H1 (cell line): ENCODE data around the gene ZNG1A. TPM values are rescaled to one million over a fixed set of nuclear protein-coding genes. Genes with fewer than 3 reads are reported as not detected.
"Not testable (repeated sequence)": the region's sequence is repeated elsewhere in the genome, so short reads cannot be mapped to it uniquely, and the experiment has no call there.

ENCODE experiments used
- CTCF ChIA-PET: fragments of 300-600 bp; sonication (Branson Sonifier 250); formaldehyde crosslinking; loops from one replicate; lab custom pipeline; 2021; ENCODE audit not compliant: partially characterized antibody; lab: Charles Lee
- POLR2A ChIA-PET: fragments of 300-600 bp; sonication (Branson Sonifier 250); formaldehyde crosslinking; loops from one replicate; lab custom pipeline; 2021; ENCODE audit warnings: inconsistent platforms; ENCODE audit not compliant: partially characterized antibody; lab: Charles Lee
- DNase-seq, 2 experiments: peaks; one replicate each; pipeline versions ENCODE4 v3.0.0 to v3.0.0-alpha.2; 2010 to 2022; ENCODE audit warnings: low spot score in 2 of 2, low read depth in 1 of 2, mixed read lengths in 1 of 2
- FAIRE-seq: peaks from 2 replicates; lab custom pipeline; 2011; peaks lifted over from hg19 to GRCh38; lab: Jason Lieb, UNC
- H2AFZ ChIP-seq: 2 replicates; pipeline ENCODE4 v1.8.1; 2012; ENCODE audit warnings: low read length, inconsistent platforms
- H2AK5ac ChIP-seq: 2 replicates; pipeline ENCODE4 v1.6.1; 2013; ENCODE audit warnings: low read depth, low read length
- H2BK120ac ChIP-seq: replicated peaks from 2 replicates; pipeline ENCODE3; 2013; ENCODE audit warnings: low read depth, low read length, inconsistent platforms
- H2BK12ac ChIP-seq: 2 replicates; pipeline ENCODE4 v1.6.1; 2013; ENCODE audit warnings: low read depth, low read length
- H2BK15ac ChIP-seq: 2 replicates; pipeline ENCODE4 v1.6.1; 2013; ENCODE audit warnings: low read length
- H2BK20ac ChIP-seq: 2 replicates; pipeline ENCODE4 v1.6.1; 2013; ENCODE audit warnings: low read length
- H2BK5ac ChIP-seq: 2 replicates; pipeline ENCODE4 v1.6.1; 2013; ENCODE audit warnings: low read depth, low read length
- H3K14ac ChIP-seq: 2 replicates; pipeline ENCODE4 v1.6.1; 2013; ENCODE audit warnings: inconsistent platforms; ENCODE audit not compliant: insufficient read length
- H3K18ac ChIP-seq: 2 replicates; pipeline ENCODE4 v1.6.1; 2013; ENCODE audit warnings: low read length; ENCODE audit errors: extremely low read depth
- H3K23ac ChIP-seq: 2 replicates; pipeline ENCODE4 v1.6.1; 2013; ENCODE audit warnings: inconsistent platforms; ENCODE audit not compliant: insufficient read length
- H3K23me2 ChIP-seq: 2 replicates; pipeline ENCODE4 v1.6.1; 2013; ENCODE audit warnings: low read depth, low read length
- H3K27ac ChIP-seq: 2 replicates; pipeline ENCODE4 v1.6.1; 2011; ENCODE audit warnings: low read depth, low read length, inconsistent platforms
- H3K27me3 ChIP-seq, 4 experiments: replicated peaks in 1 of 4; 1 replicate in 1 of 4; 2 replicates in 3 of 4; pipeline versions ENCODE4 v1.6.1 to v1.8.1; 2011 to 2013; ENCODE audit warnings: low read length in 3 of 4, mild to moderate bottlenecking in 3 of 4, inconsistent platforms in 2 of 4, mixed read lengths in 2 of 4, moderate library complexity in 1 of 4; ENCODE audit not compliant: control insufficient read depth in 3 of 4, insufficient read depth in 3 of 4; ENCODE audit errors: extremely low read depth in 1 of 4
- H3K36me3 ChIP-seq, 4 experiments: 2 replicates each; pipeline versions ENCODE4 v1.6.1 to v1.8.1; 2011 to 2013; ENCODE audit warnings: mild to moderate bottlenecking in 4 of 4, low read length in 3 of 4, moderate library complexity in 2 of 4, control low read depth in 1 of 4, inconsistent platforms in 1 of 4; ENCODE audit not compliant: insufficient read depth in 4 of 4, control insufficient read depth in 2 of 4
- H3K4ac ChIP-seq: replicated peaks from 2 replicates; pipeline ENCODE3; 2013; ENCODE audit warnings: low read length, low read depth, mixed read lengths, inconsistent platforms; ENCODE audit not compliant: insufficient read length
- H3K4me1 ChIP-seq, 4 experiments: replicated peaks in 1 of 4; 1 replicate in 1 of 4; 2 replicates in 3 of 4; pipeline versions ENCODE4 v1.6.1 to v1.8.1; 2011 to 2013; ENCODE audit warnings: low read length in 3 of 4, inconsistent platforms in 2 of 4, mixed read lengths in 1 of 4; ENCODE audit not compliant: insufficient read depth in 4 of 4, control insufficient read depth in 3 of 4
- H3K4me2 ChIP-seq, 2 experiments: 2 replicates each; pipeline versions ENCODE4 v1.6.1 to v1.8.1; 2011 to 2013; ENCODE audit warnings: low read depth in 2 of 2, low read length in 2 of 2, control low read depth in 1 of 2, inconsistent platforms in 1 of 2, mild to moderate bottlenecking in 1 of 2; ENCODE audit not compliant: insufficient read depth in 1 of 2
- H3K4me3 ChIP-seq, 4 experiments: fragments of 200-600, 300-600 bp in 1 of 4; sonication (generic), shearing (Covaris generic), sonication (Bioruptor Twin) in 1 of 4; 2 replicates each; pipeline versions ENCODE4 v1.5.1 to v1.8.1; 2011 to 2016; ENCODE audit warnings: low read length in 4 of 4, low read depth in 3 of 4, control low read depth in 2 of 4, inconsistent platforms in 2 of 4, mild to moderate bottlenecking in 2 of 4, mixed read lengths in 1 of 4, moderate library complexity in 1 of 4; ENCODE audit not compliant: insufficient read depth in 2 of 4; ENCODE audit errors: extremely low read depth in 1 of 4
- H3K56ac ChIP-seq: replicated peaks from 2 replicates; pipeline ENCODE3; 2013; ENCODE audit warnings: low read depth, mild to moderate bottlenecking, mixed read lengths, low read length, inconsistent platforms; ENCODE audit not compliant: insufficient read length
- H3K79me1 ChIP-seq: 2 replicates; pipeline ENCODE4 v1.6.1; 2013; ENCODE audit warnings: low read depth, low read length, control low read depth
- H3K79me2 ChIP-seq, 2 experiments: 2 replicates each; pipeline versions ENCODE4 v1.6.1 to v1.8.1; 2012 to 2013; ENCODE audit warnings: low read length in 2 of 2, mild to moderate bottlenecking in 2 of 2, inconsistent platforms in 1 of 2; ENCODE audit not compliant: insufficient read depth in 2 of 2, control insufficient read depth in 1 of 2
- H3K9ac ChIP-seq, 4 experiments: replicated peaks in 1 of 4; 1 replicate in 1 of 4; 2 replicates in 3 of 4; pipeline versions ENCODE4 v1.6.1 to v1.8.1; 2011 to 2013; ENCODE audit warnings: low read depth in 3 of 4, low read length in 3 of 4, control low read depth in 2 of 4, mild to moderate bottlenecking in 2 of 4, moderate library complexity in 2 of 4, inconsistent platforms in 1 of 4; ENCODE audit errors: extremely low read depth in 1 of 4
- H3K9me3 ChIP-seq, 2 experiments: 2 replicates each; pipeline versions ENCODE4 v1.6.1 to v1.8.1; 2012 to 2013; ENCODE audit warnings: mild to moderate bottlenecking in 2 of 2, moderate library complexity in 2 of 2, control low read depth in 1 of 2, inconsistent platforms in 1 of 2, low read depth in 1 of 2, low read length in 1 of 2, mixed read lengths in 1 of 2; ENCODE audit not compliant: insufficient read depth in 2 of 2
- H4K20me1 ChIP-seq, 2 experiments: replicated peaks in 1 of 2; 2 replicates each; pipeline versions ENCODE3 to v1.8.1; 2011 to 2013; ENCODE audit warnings: inconsistent platforms in 2 of 2, low read length in 2 of 2, mild to moderate bottlenecking in 1 of 2; ENCODE audit not compliant: insufficient read depth in 2 of 2, control insufficient read depth in 1 of 2
- H4K5ac ChIP-seq: 2 replicates; pipeline ENCODE4 v1.6.1; 2013; ENCODE audit warnings: low read length, low read depth, mixed read lengths, inconsistent platforms; ENCODE audit not compliant: insufficient read length
- H4K8ac ChIP-seq: 2 replicates; pipeline ENCODE4 v1.8.0; 2013; ENCODE audit warnings: mild to moderate bottlenecking, moderate library complexity, low read length, inconsistent platforms; ENCODE audit not compliant: insufficient read depth; ENCODE audit errors: extremely low read depth
- H4K91ac ChIP-seq: replicated peaks from 2 replicates; pipeline ENCODE3; 2013; ENCODE audit warnings: low read length, mixed read lengths, inconsistent platforms; ENCODE audit not compliant: insufficient read length
- WGBS, 2 experiments: shearing (Covaris generic) in 1 of 2; methylation state at CpG; one replicate each; pipeline versions ENCODE4 v1.1.6 to v1.1.7; 2013 to 2015; ENCODE audit warnings: low lambda C conversion rate in 2 of 2, mixed read lengths in 2 of 2, inconsistent platforms in 1 of 2, low coverage in 1 of 2, missing lambda C conversion rate in 1 of 2; ENCODE audit not compliant: insufficient replicate concordance in 2 of 2, insufficient coverage in 1 of 2, insufficient read length in 1 of 2; ENCODE audit errors: extremely low coverage in 1 of 2, missing lambda C conversion rate in 1 of 2; 5-methylcytosine and 5-hydroxymethylcytosine counted together
- polyA plus RNA-seq, 7 experiments: library from polyadenylated mRNA; depleted of rRNA in 3 of 7; stranded (reverse) in 5 of 7; unstranded in 2 of 7; fragments of >200 nt in 5 of 7; fragments of 200-250 nt in 2 of 7; gene quantifications; 1 replicate in 5 of 7; 2 replicates in 1 of 7; 4 replicates in 1 of 7; pipeline versions ENCODE4 v1.2.1 to v1.2.3, GENCODE V29; 2011 to 2013; ENCODE audit warnings: missing spikeins in 2 of 7, mixed read lengths in 2 of 7
- total RNA-seq: library from RNA; stranded (reverse); fragmentation: NEBNext Ultra II Directional; extraction: Animal tissue kit (Norgen Biotek cat#: 25700); gene quantifications from 2 replicates; pipeline ENCODE4 v1.2.1, GENCODE V29; 2021

The ZNG1A gene
- total and polyA plus RNA-seq, 2 of the 8 experiments (the other 6 are each of a cell fraction or from before 2014, with no cell fraction given), result 18.2 to 46.5 TPM

DNA sequence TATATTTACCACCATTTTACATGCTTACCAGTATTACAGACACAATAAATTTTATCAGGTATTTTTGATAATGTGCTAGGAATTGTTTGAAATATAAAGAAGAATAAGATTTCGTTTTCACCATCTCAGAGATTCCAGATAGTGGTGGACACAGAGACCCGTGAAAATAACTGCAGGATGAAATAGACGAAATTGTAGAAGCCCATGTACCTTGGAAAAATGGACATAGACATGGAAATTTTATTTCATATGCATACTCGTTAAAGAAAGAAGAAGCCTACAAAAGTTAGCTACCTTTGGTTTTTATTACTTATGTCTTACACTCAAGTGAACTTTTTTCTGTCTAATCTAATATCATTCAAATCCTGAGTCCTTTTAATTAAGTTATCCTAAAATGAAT is 68.2 kb downstream of the ZNG1A start:
- H2BK5ac ChIP-seq, H2BK120ac ChIP-seq, H3K36me3 ChIP-seq, H3K4me1 ChIP-seq, H3K4me2 ChIP-seq, H4K20me1 ChIP-seq, H3K27ac ChIP-seq, H2AK5ac ChIP-seq, H3K14ac ChIP-seq, H2BK20ac ChIP-seq, H3K9ac ChIP-seq, H3K23ac ChIP-seq, H3K56ac ChIP-seq, H3K4me3 ChIP-seq, H2BK12ac ChIP-seq, H2BK15ac ChIP-seq, CTCF ChIA-PET, H3K9me3 ChIP-seq, H4K8ac ChIP-seq, POLR2A ChIA-PET, H4K91ac ChIP-seq, H3K79me1 ChIP-seq, H3K23me2 ChIP-seq, H3K79me2 ChIP-seq, DNase-seq, H3K4ac ChIP-seq, FAIRE-seq, H4K5ac ChIP-seq, H3K18ac ChIP-seq, H2AFZ ChIP-seq: not testable (repeated sequence)
- 33% methylated on average over 4 of the region's 4 CpGs; no CpG with 5 or more reads in 1 of the 2 experiments for WGBS, 2 experiments
- H3K27me3 ChIP-seq, result peaks cover 35 to 60% (median 48%) of the 10 kb centered on the region in 4 experiments
